ENCODE results near the gene MYH7.

The MYH7 gene

GRCh38 chr14:23409966-23410635 is 25.4 kb downstream of the MYH7 start:
- no peak for DNase-seq (ENCODE audit: low read depth)
- no peak for TF ChIP-seq CTCF (conservative IDR thresholded peaks at IDR 0.05; ENCODE audit: low read length)
- no peak overlapping the region for H3K4me3 ChIP-seq (ENCODE audit: low read length)

- no peak for TF ChIP-seq CTCF (conservative IDR thresholded peaks at IDR 0.05; ENCODE audit: low read length)
- no peak for DNase-seq (ENCODE audit: low read depth)
- H3K4me3 ChIP-seq (ENCODE audit: low read length) = no peak overlapping the region
Measured at GRCh38 chr14:23409475-23409874, 26.0 kb downstream of the MYH7 start.

- no peak for DNase-seq (ENCODE audit: low read depth)
- H3K4me3 ChIP-seq (ENCODE audit: low read length) = no peak overlapping the region
- no peak for TF ChIP-seq CTCF (conservative IDR thresholded peaks at IDR 0.05; ENCODE audit: low read length)
Measured at GRCh38 chr14:23408307-23408630, 27.2 kb downstream of the MYH7 start.

GRCh38 chr14:23407516-23408306 is 27.7 kb downstream of the MYH7 start, which contains the start of gene MYH6:
MYH6 (minus strand) TSS chr14:23408273; CDS start chr14:23407223, 1,050 bp downstream.
- no peak within 1 kb of the TSS for H3K4me3 ChIP-seq (ENCODE audit: low read length)
- no peak for TF ChIP-seq CTCF (conservative IDR thresholded peaks at IDR 0.05; ENCODE audit: low read length)
- DNase-seq (ENCODE audit: low read depth) = no peak

GRCh38 chr14:23406725-23407355 is 28.6 kb downstream of the MYH7 start:
- DNase-seq (ENCODE audit: low read depth) = no peak
- H3K4me3 ChIP-seq (ENCODE audit: low read length) = no peak overlapping the region
- no peak for TF ChIP-seq CTCF (conservative IDR thresholded peaks at IDR 0.05; ENCODE audit: low read length)

GRCh38 chr14:23406244-23406643 is 29.2 kb downstream of the MYH7 start:
- TF ChIP-seq CTCF (conservative IDR thresholded peaks at IDR 0.05; ENCODE audit: low read length) = no peak
- DNase-seq (ENCODE audit: low read depth) = no peak
- no peak overlapping the region for H3K4me3 ChIP-seq (ENCODE audit: low read length)

Measured in AG10803 (cell line).